ENCODE results near the gene ALDH1A3. TPM values are rescaled to one million over a fixed set of nuclear protein-coding genes. Genes with fewer than 3 reads are reported as not detected.

The ALDH1A3 gene
- polyA plus RNA-seq, 3 donors: 10.3 to 150 (median 118) TPM

- H3K27ac ChIP-seq (ENCODE audit: low read depth, low read length): no peak overlapping the region
- WGBS, 3 donors: 69 to 87% (median 86%) methylated on average over 11 of the region's 11 CpGs
These were observed 1.5 kb upstream of the ALDH1A3 start for GRCh38 chr15:100878130-100878529.

DNA sequence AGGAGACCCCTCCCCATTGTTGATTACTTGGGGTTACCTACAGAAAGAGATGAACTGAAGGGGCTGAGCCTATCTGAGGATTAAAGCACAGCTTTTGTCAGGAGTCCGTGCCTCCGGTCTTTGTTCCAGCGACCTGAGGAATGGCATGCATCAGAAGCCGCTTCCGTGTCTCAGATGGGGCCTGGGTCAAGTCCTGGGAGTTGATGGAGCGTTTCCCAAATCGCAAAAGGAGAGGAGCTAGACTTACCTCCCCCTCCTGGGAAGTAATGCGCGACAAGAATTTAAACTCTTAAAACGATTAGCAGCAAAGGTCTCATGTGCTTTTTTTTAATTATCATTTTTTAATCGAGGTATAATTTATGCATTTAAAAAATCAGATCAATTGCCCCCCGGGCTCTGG, 983 bp upstream of the ALDH1A3 start:
- no peak overlapping the region for H3K27ac ChIP-seq (ENCODE audit: low read depth, low read length)
- WGBS, 3 donors: 39 to 48% (median 47%) methylated on average over 12 of the region's 12 CpGs

DNA sequence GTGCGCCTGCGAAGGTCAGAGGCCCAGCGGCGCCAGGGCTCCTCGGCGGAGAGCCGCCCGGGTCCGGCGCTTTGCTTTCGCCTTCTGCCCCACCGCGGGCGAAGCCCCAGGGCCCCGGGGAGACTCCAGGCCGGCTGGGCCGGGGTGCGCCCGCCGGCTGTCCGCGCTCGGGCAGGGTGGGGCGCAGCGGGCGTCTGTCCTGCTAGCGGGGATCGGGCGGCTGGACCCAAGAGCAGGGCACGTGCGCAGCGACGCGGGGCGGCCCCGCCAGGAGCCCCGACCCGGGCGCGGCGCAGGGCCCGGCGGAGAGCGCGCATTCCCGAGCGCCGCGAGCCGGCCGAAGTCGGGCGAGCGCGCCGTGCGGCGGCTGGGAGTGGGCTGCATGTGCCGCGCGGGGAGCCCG, 569 bp upstream of the ALDH1A3 start:
- H3K27ac ChIP-seq (ENCODE audit: low read depth, low read length): no peak overlapping the region
- 2 to 3% (median 2%) methylated on average over 40 to 62 of the region's 62 CpGs for WGBS, 3 donors

GRCh38 chr15:100880139-100880896, 687 bp downstream of the ALDH1A3 start:
- H3K27ac ChIP-seq (ENCODE audit: low read depth, low read length): no peak overlapping the region
- WGBS, 3 donors: 8 to 18% (median 11%) methylated on average over 71 to 80 of the region's 80 CpGs

- H3K27ac ChIP-seq (ENCODE audit: low read depth, low read length): no peak overlapping the region
- WGBS, 3 donors: 60 to 67% (median 63%) methylated on average over 10 of the region's 10 CpGs
These were observed 1.2 kb downstream of the ALDH1A3 start for GRCh38 chr15:100880897-100881242.

DNA sequence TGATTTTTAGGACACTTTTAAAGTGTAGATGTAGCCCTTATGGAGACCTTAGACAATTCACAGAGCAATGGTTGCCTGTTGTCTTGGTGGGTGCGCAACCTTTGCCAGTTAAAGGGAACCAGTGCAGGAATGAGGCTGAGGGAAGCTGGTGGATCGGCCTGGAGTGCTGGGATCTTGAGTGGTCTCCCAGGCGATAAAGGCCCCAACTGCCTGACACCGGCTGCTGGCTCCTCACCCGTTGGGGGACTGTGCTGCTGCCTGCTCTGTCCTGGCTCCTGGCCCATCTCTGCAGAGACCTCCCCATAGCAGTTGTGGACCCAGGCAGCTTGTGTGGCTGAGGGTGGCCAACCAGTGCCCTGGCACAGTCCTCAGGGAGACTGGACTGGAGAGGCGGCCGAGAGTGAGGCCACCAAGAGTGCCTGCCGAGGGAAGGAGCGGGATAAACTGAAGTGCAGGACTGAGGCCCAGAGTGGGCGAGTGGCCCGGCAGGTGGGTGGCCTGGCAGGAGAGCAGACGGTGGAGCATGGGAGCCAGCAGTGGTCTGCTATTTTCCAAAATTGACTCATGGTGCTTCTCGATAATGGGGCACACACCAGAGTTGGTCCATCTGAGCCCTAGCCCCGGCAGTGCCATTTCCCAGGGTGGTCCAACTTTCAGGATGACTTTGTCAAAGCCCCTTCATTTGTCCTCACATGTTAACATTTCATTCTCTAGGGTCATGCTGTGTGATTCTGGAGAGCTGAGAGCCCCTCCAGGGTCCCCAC, 2.1 kb downstream of the ALDH1A3 start:
- 89 to 94% (median 90%) methylated on average over 14 of the region's 14 CpGs for WGBS, 3 donors
- H3K27ac ChIP-seq (ENCODE audit: low read depth, low read length): no peak overlapping the region

DNA sequence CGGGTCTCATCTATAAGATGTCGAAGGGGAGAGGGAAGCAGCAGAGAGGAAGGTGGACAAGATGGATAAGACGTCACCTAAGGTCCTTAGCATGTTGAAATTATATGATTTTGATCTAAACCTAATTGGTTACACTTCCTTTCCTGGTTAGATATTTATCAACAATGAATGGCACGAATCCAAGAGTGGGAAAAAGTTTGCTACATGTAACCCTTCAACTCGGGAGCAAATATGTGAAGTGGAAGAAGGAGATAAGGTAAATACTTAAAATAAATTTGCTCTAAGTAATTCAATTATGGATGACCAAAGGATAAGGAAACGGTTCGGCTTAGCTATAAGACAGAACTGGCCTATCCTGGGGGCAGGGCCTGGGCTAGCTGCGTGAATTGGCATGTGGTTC, 5.5 kb downstream of the ALDH1A3 start:
- WGBS, 3 donors: 39 to 65% (median 58%) methylated on average over 8 of the region's 8 CpGs
- H3K27ac ChIP-seq (ENCODE audit: low read depth, low read length): no peak overlapping the region

DNA sequence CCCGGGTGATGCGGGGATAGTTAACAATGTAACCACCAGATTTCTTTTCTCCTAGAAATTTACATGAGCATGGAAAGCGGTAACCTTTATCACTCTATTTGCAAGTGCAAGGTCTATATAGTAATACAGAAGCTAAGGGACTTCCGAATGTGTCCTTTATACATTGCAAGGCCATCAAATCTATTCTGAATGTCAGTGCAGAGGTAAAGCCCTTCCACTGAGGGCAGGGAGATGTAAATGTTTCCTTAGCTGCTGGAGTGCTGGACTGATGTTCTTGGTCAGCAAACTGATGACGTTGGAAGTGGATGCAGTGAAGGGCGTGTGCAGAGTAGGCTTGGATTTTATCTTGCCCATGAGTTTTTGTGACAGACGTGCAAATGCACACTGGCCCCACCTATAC, 6.2 kb downstream of the ALDH1A3 start:
- WGBS, 3 donors: 75 to 91% (median 86%) methylated on average over 7 of the region's 7 CpGs
- no peak overlapping the region for H3K27ac ChIP-seq (ENCODE audit: low read depth, low read length)

GRCh38 chr15:100887211-100887913, 7.7 kb downstream of the ALDH1A3 start:
- 89 to 94% (median 93%) methylated on average over 22 of the region's 22 CpGs for WGBS, 3 donors
- no peak overlapping the region for H3K27ac ChIP-seq (ENCODE audit: low read depth, low read length)

- no peak overlapping the region for H3K27ac ChIP-seq (ENCODE audit: low read depth, low read length)
- WGBS, 3 donors: 35 to 44% (median 37%) methylated on average over 20 of the region's 20 CpGs
These were observed 9.9 kb downstream of the ALDH1A3 start for GRCh38 chr15:100889385-100890050.

- 77 to 85% (median 82%) methylated on average over 10 of the region's 10 CpGs for WGBS, 3 donors
- H3K27ac ChIP-seq (ENCODE audit: low read depth, low read length): no peak overlapping the region
These were observed 10.6 kb downstream of the ALDH1A3 start for GRCh38 chr15:100890051-100890720.

- 87 to 93% (median 87%) methylated on average over 6 of the region's 6 CpGs for WGBS, 3 donors
- no peak overlapping the region for H3K27ac ChIP-seq (ENCODE audit: low read depth, low read length)
These were observed 11.2 kb downstream of the ALDH1A3 start for GRCh38 chr15:100890850-100891249.

DNA sequence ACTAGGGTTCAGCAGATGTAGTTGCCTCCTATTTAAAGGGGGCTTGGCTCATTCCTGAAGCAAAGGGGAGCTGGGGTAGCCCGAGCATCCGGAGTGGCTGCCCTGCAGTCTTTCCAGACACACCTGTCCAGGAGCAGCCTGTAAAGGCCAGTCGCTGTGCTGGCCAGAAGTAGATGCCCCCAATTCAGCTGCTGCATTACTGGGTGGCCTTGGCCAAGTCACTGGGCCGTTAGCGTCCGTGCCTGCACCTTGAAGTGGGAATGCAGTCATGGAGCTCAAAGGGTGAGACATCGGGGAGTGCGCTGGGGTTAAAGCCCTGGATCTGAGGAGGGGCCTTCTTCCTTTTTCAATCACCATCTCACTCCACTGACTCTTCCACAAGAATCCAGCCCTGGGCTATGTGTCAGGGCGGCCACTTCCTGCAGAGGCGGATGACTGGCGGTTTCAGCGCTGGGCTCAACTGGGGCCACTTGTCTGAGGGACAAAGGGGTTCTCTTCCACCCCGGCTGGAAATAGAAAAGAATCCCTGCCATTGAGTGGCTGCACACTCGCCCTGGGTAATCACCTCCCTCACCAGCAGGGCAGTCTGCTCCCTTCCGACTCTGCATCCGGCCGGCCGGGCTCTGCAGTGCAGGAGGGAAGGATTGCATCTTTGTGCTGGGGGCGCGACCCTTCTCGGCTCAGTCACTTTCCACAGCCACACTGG, 11.8 kb downstream of the ALDH1A3 start:
- WGBS, 3 donors: 57 to 65% (median 59%) methylated on average over 21 of the region's 21 CpGs
- H3K27ac ChIP-seq (ENCODE audit: low read depth, low read length): no peak overlapping the region

GRCh38 chr15:100892013-100892355, 12.4 kb downstream of the ALDH1A3 start:
- WGBS, 3 donors: 62 to 72% (median 63%) methylated on average over 6 of the region's 6 CpGs
- no peak overlapping the region for H3K27ac ChIP-seq (ENCODE audit: low read depth, low read length)

- H3K27ac ChIP-seq (ENCODE audit: low read depth, low read length): no peak overlapping the region
- 81 to 86% (median 84%) methylated on average over 6 of the region's 6 CpGs for WGBS, 3 donors
These were observed 13.8 kb downstream of the ALDH1A3 start for GRCh38 chr15:100893261-100893963.

DNA sequence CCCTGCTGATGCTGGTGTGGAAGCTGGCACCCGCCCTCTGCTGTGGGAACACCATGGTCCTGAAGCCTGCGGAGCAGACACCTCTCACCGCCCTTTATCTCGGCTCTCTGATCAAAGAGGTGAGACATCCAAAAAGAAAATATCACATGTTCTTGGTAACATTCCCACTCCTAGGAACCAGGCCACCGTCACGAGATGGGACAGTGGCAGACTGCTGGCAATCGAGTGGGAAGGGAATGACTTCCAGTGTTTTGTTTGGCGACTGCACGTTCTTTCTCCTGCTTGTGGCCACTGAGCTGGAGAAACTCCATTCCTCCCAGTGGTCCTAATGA, 14.3 kb downstream of the ALDH1A3 start:
- 84 to 91% (median 85%) methylated on average over 9 of the region's 9 CpGs for WGBS, 3 donors
- H3K27ac ChIP-seq (ENCODE audit: low read depth, low read length): no peak overlapping the region

DNA sequence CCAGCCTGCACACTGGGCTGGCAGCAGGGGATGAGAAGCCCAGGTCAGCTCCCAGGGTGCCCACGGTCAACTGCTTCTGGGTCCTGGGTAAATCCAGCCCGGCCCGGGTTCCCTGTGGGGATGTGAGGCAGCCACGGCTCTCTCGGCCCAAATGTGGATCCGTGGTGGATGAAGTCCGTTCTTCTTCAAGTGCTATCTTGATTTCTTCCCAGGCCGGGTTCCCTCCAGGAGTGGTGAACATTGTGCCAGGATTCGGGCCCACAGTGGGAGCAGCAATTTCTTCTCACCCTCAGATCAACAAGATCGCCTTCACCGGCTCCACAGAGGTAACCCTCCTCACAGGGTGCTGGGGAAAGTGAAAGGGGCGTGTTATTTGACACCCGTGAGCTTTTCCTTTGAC, 16.1 kb downstream of the ALDH1A3 start:
- H3K27ac ChIP-seq (ENCODE audit: low read depth, low read length): no peak overlapping the region
- 88 to 94% (median 91%) methylated on average over 13 of the region's 13 CpGs for WGBS, 3 donors
